HCT116 (cell line): Measurements from ENCODE around the gene DAGLA. TPM values are rescaled to one million over a fixed set of nuclear protein-coding genes. Genes with fewer than 3 reads are reported as not detected.

Experiments
- ATAC-seq: fragments of 200-7000 bp; cut with Tn5 transposase; 2 replicates; pipeline ENCODE4 v1.9.1; 2020; ENCODE audit warnings: mild to moderate bottlenecking, moderate library complexity
- BruUV-seq: library from RNA; stranded (reverse); fragments of 400-500 nt; replicated peaks from 2 replicates; lab custom pipeline; 2021; lab: Mats Ljungman, UMichigan
- CTCF ChIA-PET: fragments of 300-600 bp; sonication (Branson Sonifier 250); formaldehyde crosslinking; loops from one replicate; lab custom pipeline; 2021; ENCODE audit warnings: antibody characterized with exemption; lab: Charles Lee
- POLR2A ChIA-PET: fragments of 300-600, 350-600 bp; sonication (Branson Sonifier 250); formaldehyde crosslinking; loops from one replicate; lab custom pipeline; 2021; ENCODE audit warnings: antibody characterized with exemption; lab: Charles Lee
- RAD21 ChIA-PET, 2 experiments: fragments of 300-600 bp; sonication (Branson Sonifier 250); formaldehyde crosslinking; loops; one replicate each; lab custom pipeline; 2023; ENCODE audit warnings: low total read pairs in 2 of 2; ENCODE audit not compliant: uncharacterized antibody in 2 of 2, unreplicated experiment in 2 of 2, low non-redundant PET in 1 of 2; lab: Charles Lee
- DNase-seq: peaks from one replicate; pipeline ENCODE4 v3.0.0-alpha.2; 2010; ENCODE audit warnings: low read depth, low spot score
- H2AFZ ChIP-seq: fragments of 200-600 bp; shearing (Covaris generic), sonication (generic); 2 replicates; pipeline ENCODE4 v1.6.1; 2017; ENCODE audit warnings: low read depth, mixed run types, mixed read lengths, antibody characterized with exemption, low read length; ENCODE audit not compliant: poor library complexity, severe bottlenecking
- H3K27ac ChIP-seq: 2 replicates; pipeline ENCODE4 v1.5.1; 2012; ENCODE audit warnings: low read depth, low read length
- H3K27me3 ChIP-seq: fragments of 200-600 bp; sonication (generic); 2 replicates; pipeline ENCODE4 v1.6.1; 2016; ENCODE audit warnings: mixed run types, low read length, mixed read lengths; ENCODE audit not compliant: insufficient read depth
- H3K36me3 ChIP-seq, 2 experiments: fragments of 200-500 bp in 1 of 2; fragments of 200-600 bp in 1 of 2; sonication (Bioruptor generic) in 1 of 2; sonication (generic) in 1 of 2; 2 replicates each; pipeline versions ENCODE4 v1.5.1 to v1.6.1; 2014 to 2016; ENCODE audit warnings: low read length in 2 of 2, inconsistent platforms in 1 of 2, mixed read lengths in 1 of 2, mixed run types in 1 of 2; ENCODE audit not compliant: insufficient read depth in 2 of 2, control insufficient read depth in 1 of 2
- H3K4me1 ChIP-seq, 2 experiments: fragments of 200-600 bp in 1 of 2; sonication (generic) in 1 of 2; 2 replicates each; pipeline versions ENCODE4 v1.5.1 to v1.6.1; 2012 to 2017; ENCODE audit warnings: low read length in 2 of 2, inconsistent platforms in 1 of 2, mild to moderate bottlenecking in 1 of 2, mixed read lengths in 1 of 2, mixed run types in 1 of 2, moderate library complexity in 1 of 2; ENCODE audit not compliant: insufficient read depth in 2 of 2, control insufficient read depth in 1 of 2
- H3K4me2 ChIP-seq: fragments of 200-600 bp; sonication (generic); 2 replicates; pipeline ENCODE4 v1.6.1; 2017; ENCODE audit warnings: mixed run types, low read length, mixed read lengths
- H3K4me3 ChIP-seq, 2 experiments: fragments of 200-600 bp in 1 of 2; sonication (generic) in 1 of 2; replicated peaks in 1 of 2; 2 replicates each; pipeline ENCODE4 v1.5.1; 2011 to 2016; ENCODE audit warnings: low read length in 2 of 2, control low read depth in 1 of 2, low read depth in 1 of 2, mild to moderate bottlenecking in 1 of 2, mixed read lengths in 1 of 2, mixed run types in 1 of 2
- H3K79me2 ChIP-seq: fragments of 200-600 bp; sonication (generic); 2 replicates; pipeline ENCODE4 v1.6.1; 2017; ENCODE audit warnings: mild to moderate bottlenecking, mixed run types, low read length, moderate library complexity, mixed read lengths; ENCODE audit not compliant: insufficient read depth
- H3K9ac ChIP-seq: fragments of 200-600 bp; sonication (generic); 2 replicates; pipeline ENCODE4 v1.6.1; 2016; ENCODE audit warnings: low read length, mixed read lengths
- H3K9me2 ChIP-seq: fragments of 200-600 bp; sonication (generic), shearing (Covaris generic); 2 replicates; pipeline ENCODE4 v1.6.1; 2017; ENCODE audit warnings: mixed run types, mild to moderate bottlenecking, moderate library complexity; ENCODE audit not compliant: insufficient read depth
- H3K9me3 ChIP-seq, 2 experiments: fragments of 200-500 bp in 1 of 2; fragments of 200-600 bp in 1 of 2; sonication (Bioruptor generic) in 1 of 2; sonication (generic) in 1 of 2; 2 replicates each; pipeline ENCODE4 v1.6.1; 2014 to 2017; ENCODE audit warnings: low read length in 2 of 2, mixed read lengths in 2 of 2, inconsistent platforms in 1 of 2, low read depth in 1 of 2, mild to moderate bottlenecking in 1 of 2, mixed run types in 1 of 2, moderate library complexity in 1 of 2; ENCODE audit not compliant: control insufficient read depth in 1 of 2, insufficient read depth in 1 of 2
- H4K20me1 ChIP-seq: fragments of 200-600 bp; sonication (generic), shearing (Covaris generic); 2 replicates; pipeline ENCODE4 v1.6.1; 2017; ENCODE audit warnings: mixed run types, mild to moderate bottlenecking, moderate library complexity; ENCODE audit not compliant: insufficient read depth
- CTCF ChIP-seq, 3 experiments: fragments of 200-600 bp in 1 of 3; sonication (generic) in 1 of 3; IDR thresholded peaks in 2 of 3; conservative IDR thresholded peaks in 1 of 3; 2 replicates each; pipeline ENCODE4 v1.5.1; 2012 to 2017; ENCODE audit warnings: low read depth in 2 of 3, low read length in 2 of 3, antibody characterized with exemption in 1 of 3, borderline replicate concordance in 1 of 3, control low read depth in 1 of 3, mild to moderate bottlenecking in 1 of 3, mixed read lengths in 1 of 3, mixed run types in 1 of 3, moderate library complexity in 1 of 3; ENCODE audit not compliant: insufficient read depth in 1 of 3
- FOSL1 ChIP-seq: IDR thresholded peaks from 2 replicates; pipeline ENCODE4 v1.6.1; 2012; ENCODE audit warnings: low read depth
- JUND ChIP-seq: IDR thresholded peaks from 2 replicates; pipeline ENCODE4 v1.6.1; 2012
- POLR2A ChIP-seq: IDR thresholded peaks from 2 replicates; pipeline ENCODE4 v1.7.0; 2011; ENCODE audit warnings: borderline replicate concordance; ENCODE audit not compliant: insufficient read depth, insufficient read length; ENCODE audit errors: extremely low read depth
- POLR2AphosphoS5 ChIP-seq: IDR thresholded peaks from 2 replicates; pipeline ENCODE4 v1.6.1; 2011; ENCODE audit warnings: mild to moderate bottlenecking, low read depth, low read length, moderate library complexity
- RAD21 ChIP-seq: IDR thresholded peaks from 2 replicates; pipeline ENCODE4 v1.6.1; 2012; ENCODE audit warnings: low read depth, mild to moderate bottlenecking
- SIN3A ChIP-seq: IDR thresholded peaks from 2 replicates; pipeline ENCODE4 v1.6.1; 2012; ENCODE audit warnings: low read depth
- SP1 ChIP-seq: IDR thresholded peaks from 2 replicates; pipeline ENCODE4 v1.6.1; 2012; ENCODE audit warnings: low read depth
- TCF7L2 ChIP-seq: IDR thresholded peaks from 2 replicates; pipeline ENCODE4 v1.7.0; 2011; ENCODE audit warnings: borderline replicate concordance, inconsistent platforms; ENCODE audit not compliant: insufficient read depth, insufficient read length; ENCODE audit errors: extremely low read depth
- intact Hi-C: fragments of 100-400 bp; cut with micrococcal nuclease; formaldehyde crosslinking; loops from 2 replicates; pipeline ENCODE4 v1.10.0; 2022
- total RNA-seq: library from RNA; stranded (reverse); gene quantifications from one replicate; pipeline ENCODE4 v1.2.1, GENCODE V29; 2021; ENCODE audit not compliant: unreplicated experiment
- TF ChIP-seq, protein P1 (sequence below): IDR thresholded peaks from 2 replicates; pipeline ENCODE4 v1.6.1; 2012
- TF ChIP-seq, protein P2 (sequence below): IDR thresholded peaks from 2 replicates; pipeline ENCODE4 v1.6.1; 2012

The DAGLA gene
- total RNA-seq, 1 experiment from 2014 or later, result 2.7 TPM

- Histone ChIP-seq H3K27ac (peak overlapping the region; percentile 59), H3K27me3 (0 out of 2 replicates have a peak, but pooled peaks cover 3% of the 10 kb centered on the region), H3K36me3 (no peaks in the 10 kb centered on the region), H3K79me2 (no peaks in the 10 kb centered on the region), H3K9me3 (no peaks in the 10 kb centered on the region), H3K4me2 (peak overlapping the region; percentile 85), H3K4me3 (peak overlapping the region in 1 of 2 experiments; percentile 30; a peak in 2 of 4 replicates), H4K20me1 (no peaks in the 10 kb centered on the region), H3K9ac (peak overlapping the region; percentile 52), H2AFZ (no peak overlapping the region), H3K4me1 (peaks cover 34 to 54% of the 10 kb centered on the region in 2 experiments), H3K9me2 (no peaks in the 10 kb centered on the region)
- TF ChIP-seq RAD21 (peak; percentile 45), POLR2A (no peak), SIN3A (peak; percentile 89), JUND (peak; percentile 98), FOSL1 (peak; percentile 96), CTCF (IDR thresholded peaks at IDR 0.05 in 2 of 3, conservative IDR thresholded peaks at IDR 0.05 in 1 of 3; ENCODE audit: borderline replicate concordance in 1 of 3, insufficient read depth in 1 of 3, low read depth in 2 of 3, low read length in 2 of 3) (no peak), POLR2AphosphoS5 (peak; percentile 52; the same call in 1 of the 2 replicates), TCF7L2 (peak; percentile 90), SP1 (peak; percentile 93)
- TF ChIP-seq, protein P1, sequence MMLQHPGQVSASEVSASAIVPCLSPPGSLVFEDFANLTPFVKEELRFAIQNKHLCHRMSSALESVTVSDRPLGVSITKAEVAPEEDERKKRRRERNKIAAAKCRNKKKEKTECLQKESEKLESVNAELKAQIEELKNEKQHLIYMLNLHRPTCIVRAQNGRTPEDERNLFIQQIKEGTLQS, result no peak
- TF ChIP-seq, protein P2, sequence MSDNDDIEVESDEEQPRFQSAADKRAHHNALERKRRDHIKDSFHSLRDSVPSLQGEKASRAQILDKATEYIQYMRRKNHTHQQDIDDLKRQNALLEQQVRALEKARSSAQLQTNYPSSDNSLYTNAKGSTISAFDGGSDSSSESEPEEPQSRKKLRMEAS, result peak; percentile 78
- ChIA-PET RAD21 (interaction anchor here in 1 of 2 experiments (1.0 kb wide), 1 partner anchor 17 kb away, joined by 4 read pairs; no protein-coding TSS in a partner anchor), CTCF (interaction anchor here (0.6 to 1.6 kb wide), 4 partner anchors 13 to 590 kb away, joined by 3 to 11 read pairs (median 4); no protein-coding TSS in a partner anchor), POLR2A (interaction anchor here (1.1 kb wide), 2 partner anchors 26 to 34 kb away, joined by 3 read pairs; no protein-coding TSS in a partner anchor)
- ATAC-seq (peak; percentile 78), DNase-seq (peak; percentile 87)
- no TSS peak for BruUV-seq
- intact Hi-C loops, result no loop called here
These were observed 50.2 kb downstream of the DAGLA start for GRCh38 chr11:61730240-61730994.
